Psoas muscle (tissue), 8 donors: Measurements from ENCODE around the gene CNPY1. TPM values are rescaled to one million over a fixed set of nuclear protein-coding genes. Genes with fewer than 3 reads are reported as not detected.

Experiments
- ATAC-seq, 4 donors: fragments of 200-7000 bp; cut with Tn5 transposase; one replicate each; pipeline ENCODE4 v1.9.1; 2020; ENCODE audit warnings: moderate library complexity in 3 of 4, mild to moderate bottlenecking in 2 of 4
- DNase-seq, 2 donors: peaks; one replicate each; pipeline ENCODE4 v3.0.0-alpha.2; 2020
- H3K27ac ChIP-seq: fragments of 200-600 bp; one replicate; pipeline ENCODE4 v1.8.0; 2022
- H3K27me3 ChIP-seq, 3 donors: fragments of 200-600 bp in 1 of 3; one replicate each; pipeline versions ENCODE4 v1.6.1 to v1.8.0; 2013 to 2022; ENCODE audit warnings: low read length in 2 of 3, mild to moderate bottlenecking in 2 of 3, moderate library complexity in 1 of 3; ENCODE audit not compliant: insufficient read depth in 3 of 3
- H3K36me3 ChIP-seq, 2 donors: fragments of 200-600 bp in 1 of 2; one replicate each; pipeline versions ENCODE4 v1.6.1 to v1.8.0; 2013 to 2022; ENCODE audit warnings: low read depth in 1 of 2, mild to moderate bottlenecking in 1 of 2, moderate library complexity in 1 of 2; ENCODE audit not compliant: insufficient read depth in 1 of 2
- H3K4me1 ChIP-seq: fragments of 200-600 bp; one replicate; pipeline ENCODE4 v1.8.0; 2022
- H3K4me3 ChIP-seq: fragments of 200-600 bp; one replicate; pipeline ENCODE4 v1.8.0; 2022; ENCODE audit warnings: mild to moderate bottlenecking
- H3K9me3 ChIP-seq: fragments of 200-600 bp; one replicate; pipeline ENCODE4 v1.8.0; 2022
- CTCF ChIP-seq: fragments of 200-600 bp; IDR thresholded peaks from one replicate; pipeline ENCODE4 v1.8.0; 2022; ENCODE audit warnings: antibody characterized with exemption
- WGBS, 3 donors: extraction: QIAGEN DNeasy Blood & Tissue Kit; methylation state at CpG; one replicate each; pipeline versions ENCODE4 v1.1.6 to v1.1.7; 2013; 5-methylcytosine and 5-hydroxymethylcytosine counted together
- intact Hi-C, 2 donors: fragments of 100-400 bp; cut with DNase I; formaldehyde crosslinking; loops; one replicate each; pipeline versions ENCODE4 v1.11.0 to v1.14.2; 2022
- polyA plus RNA-seq, 3 donors: library from polyadenylated mRNA; stranded (reverse); fragments of 200-250 nt; gene quantifications; one replicate each; pipeline ENCODE4 v1.2.3, GENCODE V29; 2013
- total RNA-seq, 4 donors: library from RNA; stranded (reverse); fragmentation: NEBNext Ultra II Directional in 2 of 4; extraction: Animal tissue kit (Norgen Biotek cat#: 25700) in 2 of 4; gene quantifications; one replicate each; pipeline versions ENCODE4 v1.2.1 to v1.2.4, GENCODE V29; 2021 to 2023
- donor health status: healthy with polysubstance abuse.
- donor health status: DM: no; HTN: no; CAD: no; lungs with moderate emphysema.
- donor health status: Bipolar disorder and iron deficiency.
- donor health status: healthy.
- donor health status: DM: yes; HTN: yes; CAD: no.
- donor health status: DM: no; HTN: no; CAD: no.
- donor health status: DM: no; HTN: no; CAD: no.
- donor health status: DM: yes; HTN: yes; CAD: no.

CNPY1 gene
- total and polyA plus RNA-seq, 7 donors = not detected

DNA sequence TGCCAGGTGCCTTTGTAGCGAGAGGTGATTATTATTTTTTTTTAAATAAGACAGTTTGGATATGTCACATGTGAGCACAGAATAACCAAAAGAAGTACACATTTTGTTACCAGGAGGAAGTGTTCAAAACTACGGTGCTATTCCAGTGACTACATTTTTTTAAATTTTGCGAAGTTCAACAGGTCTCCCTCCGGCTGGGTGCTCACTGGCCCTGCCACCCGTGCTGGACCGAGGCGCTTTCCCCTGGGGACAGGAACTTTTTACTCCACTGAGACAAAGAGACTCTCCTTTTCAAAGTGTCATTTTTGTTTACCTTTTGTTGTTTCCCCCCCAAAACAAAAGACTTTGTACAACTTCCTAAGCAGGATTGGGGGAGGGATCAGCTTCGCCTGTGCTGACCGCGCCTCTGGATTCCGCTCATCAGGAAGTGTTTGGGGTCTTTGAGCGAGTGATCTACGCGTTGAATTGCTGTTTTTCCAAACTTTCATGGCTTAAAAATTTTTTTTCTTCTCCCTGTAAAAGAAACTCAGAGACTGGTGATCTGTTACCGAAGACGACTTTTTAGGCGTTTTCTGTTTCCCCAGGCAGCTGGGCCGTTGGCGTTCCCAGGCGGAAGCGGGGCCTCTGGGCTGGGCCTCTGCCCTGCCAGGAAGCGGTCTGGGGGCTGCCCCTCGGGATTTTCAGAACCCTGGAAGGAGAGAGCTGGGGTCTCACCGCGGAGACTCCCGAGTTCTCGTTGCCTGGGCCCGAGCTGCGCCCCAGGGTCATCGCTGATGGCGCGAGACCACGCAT is 81.2 kb downstream of the CNPY1 start:
- Histone ChIP-seq H3K4me3 (no peak overlapping the region), H3K27ac (no peak overlapping the region), H3K27me3 (peaks cover 0 to 99% (median 62%) of the 10 kb centered on the region in 3 donors), H3K36me3 (no peaks in the 10 kb centered on the region), H3K4me1 (peaks cover 19% of the 10 kb centered on the region), H3K9me3 (no peaks in the 10 kb centered on the region)
- 20 to 21% (median 20%) methylated on average over 33 of the region's 33 CpGs for WGBS, 3 donors
- intact Hi-C loops = no loop called here
- ATAC-seq (no peak), DNase-seq (no peak)
- TF ChIP-seq CTCF = no peak

DNA sequence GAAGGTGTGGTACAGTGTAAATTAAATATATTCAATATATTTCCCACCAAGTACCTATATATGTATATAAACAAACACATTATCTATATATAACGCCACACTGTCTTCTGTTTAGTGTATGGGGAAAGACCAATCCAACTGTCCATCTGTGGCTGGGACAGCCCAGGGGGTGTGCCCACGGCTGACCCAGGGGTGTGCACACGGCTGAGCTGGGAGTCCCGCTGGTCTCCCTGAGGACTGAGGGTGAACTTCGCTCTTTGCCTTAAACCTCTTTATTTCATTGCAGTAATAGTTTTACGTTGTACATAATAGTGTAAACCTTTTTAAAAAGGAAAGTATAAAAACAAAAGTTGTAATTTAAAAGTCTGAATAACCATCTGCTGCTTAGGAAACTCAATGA is 82.2 kb downstream of the CNPY1 start:
- intact Hi-C loops = no loop called here
- WGBS, 3 donors = 50 to 59% (median 57%) methylated on average over 6 of the region's 6 CpGs
- no peak overlapping the region for H3K27ac ChIP-seq
- H3K27me3 ChIP-seq = peaks cover 0 to 99% (median 65%) of the 10 kb centered on the region in 3 donors
- H3K36me3 ChIP-seq = no peaks in the 10 kb centered on the region
- peaks cover 19% of the 10 kb centered on the region for H3K4me1 ChIP-seq
- DNase-seq (no peak), ATAC-seq (no peak)
- H3K4me3 ChIP-seq = no peak overlapping the region
- no peak for TF ChIP-seq CTCF
- no peaks in the 10 kb centered on the region for H3K9me3 ChIP-seq

- TF ChIP-seq CTCF = no peak
- H3K4me1 ChIP-seq = peaks cover 16% of the 10 kb centered on the region
- intact Hi-C loops = no loop called here
- H3K9me3 ChIP-seq = no peaks in the 10 kb centered on the region
- ATAC-seq (no peak), DNase-seq (no peak)
- WGBS, 3 donors = 43 to 53% (median 51%) methylated on average over 15 of the region's 15 CpGs
- no peaks in the 10 kb centered on the region for H3K36me3 ChIP-seq
- H3K27me3 ChIP-seq = peaks cover 0 to 99% (median 69%) of the 10 kb centered on the region in 3 donors
- no peak overlapping the region for H3K27ac ChIP-seq
- H3K4me3 ChIP-seq = no peak overlapping the region
These were observed 83.1 kb downstream of the CNPY1 start for GRCh38 chr7:155463114-155463811.

GRCh38 chr7:155462163-155462735 is 84.1 kb downstream of the CNPY1 start:
- Histone ChIP-seq H3K4me3 (no peak overlapping the region), H3K27ac (no peak overlapping the region), H3K4me1 (peaks cover 11% of the 10 kb centered on the region), H3K36me3 (no peaks in the 10 kb centered on the region), H3K27me3 (peaks cover 0 to 95% (median 67%) of the 10 kb centered on the region in 3 donors), H3K9me3 (no peaks in the 10 kb centered on the region)
- intact Hi-C loops = no loop called here
- DNase-seq (no peak), ATAC-seq (no peak)
- 39 to 49% (median 44%) methylated on average over 33 of the region's 33 CpGs for WGBS, 3 donors
- TF ChIP-seq CTCF = no peak
